AG09319 (cell line): ENCODE results near the gene RAPGEF1.

Experiments
- DNase-seq: peaks from one replicate; pipeline ENCODE4 v3.0.0-alpha.2; 2010; ENCODE audit warnings: low read depth; ENCODE audit errors: extremely low read depth
- CTCF ChIP-seq: IDR thresholded peaks from 2 replicates; pipeline ENCODE4 v1.5.1; 2011; ENCODE audit warnings: low read depth, mild to moderate bottlenecking, inconsistent platforms, low read length, moderate library complexity

Gene RAPGEF1

GRCh38 chr9:131595696-131596429 is 144.0 kb downstream of the RAPGEF1 start:
- DNase-seq, result no peak
- no peak for TF ChIP-seq CTCF

- no peak for TF ChIP-seq CTCF
- no peak for DNase-seq
These were observed 144.8 kb downstream of the RAPGEF1 start for GRCh38 chr9:131594906-131595665.

- TF ChIP-seq CTCF, result no peak
- no peak for DNase-seq
These were observed 145.8 kb downstream of the RAPGEF1 start for GRCh38 chr9:131593936-131594665.

GRCh38 chr9:131593091-131593820 is 146.6 kb downstream of the RAPGEF1 start:
- no peak for DNase-seq
- no peak for TF ChIP-seq CTCF

- TF ChIP-seq CTCF, result no peak
- no peak for DNase-seq
These were observed 148.0 kb downstream of the RAPGEF1 start for GRCh38 chr9:131591845-131592208.

- DNase-seq, result peak; percentile 43
- peak; percentile 85 for TF ChIP-seq CTCF
These were observed 148.7 kb downstream of the RAPGEF1 start for GRCh38 chr9:131590907-131591844.
